Ectodermal cell (in vitro differentiated cells): ENCODE results near the gene MCTP2.

Source experiments
- H3K27ac ChIP-seq: 2 replicates; pipeline ENCODE4 v1.7.0; 2013; ENCODE audit warnings: mild to moderate bottlenecking, low read depth, low read length; ENCODE audit not compliant: insufficient read depth, poor library complexity, severe bottlenecking
- H3K27me3 ChIP-seq: 2 replicates; pipeline ENCODE4 v1.7.0; 2013; ENCODE audit warnings: mild to moderate bottlenecking, low read length; ENCODE audit not compliant: insufficient read depth, control insufficient read depth, poor library complexity, severe bottlenecking
- H3K36me3 ChIP-seq: one replicate; pipeline ENCODE4 v1.7.0; 2013; ENCODE audit warnings: low read length; ENCODE audit not compliant: control insufficient read depth, insufficient read depth
- H3K4me1 ChIP-seq: one replicate; pipeline ENCODE4 v1.7.0; 2013; ENCODE audit warnings: low read length; ENCODE audit not compliant: control insufficient read depth, insufficient read depth
- H3K4me3 ChIP-seq: 2 replicates; pipeline ENCODE4 v1.7.0; 2013; ENCODE audit warnings: low read depth, low read length, control low read depth; ENCODE audit not compliant: insufficient read depth
- H3K9me3 ChIP-seq: 2 replicates; pipeline ENCODE4 v1.7.0; 2013; ENCODE audit warnings: mild to moderate bottlenecking, low read length, moderate library complexity; ENCODE audit not compliant: control insufficient read depth
- WGBS, 2 experiments: methylation state at CpG; one replicate each; pipeline ENCODE4 v1.1.7; 2013; ENCODE audit warnings: missing lambda C conversion rate in 2 of 2; 5-methylcytosine and 5-hydroxymethylcytosine counted together

MCTP2 gene

GRCh38 chr15:94295275-94295674 is 63.9 kb downstream of the MCTP2 start:
- Histone ChIP-seq H3K27ac (no peak overlapping the region), H3K36me3 (no peaks in the 10 kb centered on the region)
- 95 to 98% methylated on average over 4 of the region's 4 CpGs for WGBS, 2 experiments

DNA sequence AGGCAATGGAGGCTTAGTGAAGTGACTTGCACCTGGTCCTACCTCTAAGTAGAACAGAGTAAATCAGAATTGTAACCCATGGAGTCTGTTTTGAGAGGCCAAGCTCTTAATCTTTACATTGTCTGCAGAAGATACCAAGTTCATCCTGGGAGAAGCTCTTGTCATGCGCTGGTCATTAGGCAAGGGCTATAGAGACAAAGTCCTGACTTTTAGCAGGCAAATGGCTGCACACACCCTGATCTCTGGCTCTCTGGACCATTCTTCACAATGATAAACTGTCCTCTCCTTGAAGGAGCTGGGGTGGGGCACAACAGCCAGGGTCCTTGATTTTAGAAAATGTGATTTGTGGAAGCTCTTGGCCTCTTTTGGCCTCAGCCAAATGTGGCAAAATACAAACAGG is 65.4 kb downstream of the MCTP2 start:
- Histone ChIP-seq H3K9me3 (no peaks in the 10 kb centered on the region), H3K36me3 (no peaks in the 10 kb centered on the region), H3K27me3 (no peaks in the 10 kb centered on the region), H3K4me1 (no peaks in the 10 kb centered on the region), H3K27ac (no peak overlapping the region), H3K4me3 (no peak overlapping the region)
- WGBS, 2 experiments = 88 to 99% methylated on average over 1 of the region's 1 CpG

More at GRCh38 chr15:94295275-94295674, 63.9 kb downstream of the MCTP2 start:
- Histone ChIP-seq H3K9me3 (no peaks in the 10 kb centered on the region), H3K27me3 (no peaks in the 10 kb centered on the region), H3K4me1 (no peaks in the 10 kb centered on the region), H3K4me3 (no peak overlapping the region)

- no peaks in the 10 kb centered on the region for H3K36me3 ChIP-seq
- no peak overlapping the region for H3K27ac ChIP-seq
- H3K4me1 ChIP-seq = no peaks in the 10 kb centered on the region
- no peak overlapping the region for H3K4me3 ChIP-seq
- 97 to 99% methylated on average over 6 of the region's 6 CpGs for WGBS, 2 experiments
- H3K9me3 ChIP-seq = no peaks in the 10 kb centered on the region
- H3K27me3 ChIP-seq = no peaks in the 10 kb centered on the region
These were observed 66.2 kb downstream of the MCTP2 start for GRCh38 chr15:94297558-94297957.

DNA sequence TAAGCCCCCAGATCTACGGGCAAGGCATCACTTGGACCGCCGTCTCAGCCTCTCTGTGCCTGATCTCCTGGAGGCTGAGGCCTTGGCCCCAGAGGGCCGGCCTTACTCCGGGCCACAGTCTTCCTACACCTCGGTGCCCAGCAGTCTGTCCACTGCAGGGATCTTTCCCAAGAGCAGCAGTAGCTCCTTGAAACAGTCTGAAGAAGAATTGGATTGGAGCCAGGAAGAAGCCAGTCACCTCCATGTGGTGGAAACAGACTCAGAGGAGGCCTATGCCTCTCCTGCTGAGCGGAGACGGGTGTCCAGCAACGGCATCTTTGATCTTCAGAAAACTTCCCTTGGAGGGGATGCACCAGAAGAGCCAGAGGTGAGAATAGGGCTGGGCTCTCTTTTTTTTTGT is 67.0 kb downstream of the MCTP2 start:
- H3K4me1 ChIP-seq = no peaks in the 10 kb centered on the region
- no peak overlapping the region for H3K27ac ChIP-seq
- H3K36me3 ChIP-seq = no peaks in the 10 kb centered on the region
- H3K27me3 ChIP-seq = no peaks in the 10 kb centered on the region
- 94 to 96% methylated on average over 9 of the region's 9 CpGs for WGBS, 2 experiments
- H3K9me3 ChIP-seq = no peaks in the 10 kb centered on the region
- no peak overlapping the region for H3K4me3 ChIP-seq

DNA sequence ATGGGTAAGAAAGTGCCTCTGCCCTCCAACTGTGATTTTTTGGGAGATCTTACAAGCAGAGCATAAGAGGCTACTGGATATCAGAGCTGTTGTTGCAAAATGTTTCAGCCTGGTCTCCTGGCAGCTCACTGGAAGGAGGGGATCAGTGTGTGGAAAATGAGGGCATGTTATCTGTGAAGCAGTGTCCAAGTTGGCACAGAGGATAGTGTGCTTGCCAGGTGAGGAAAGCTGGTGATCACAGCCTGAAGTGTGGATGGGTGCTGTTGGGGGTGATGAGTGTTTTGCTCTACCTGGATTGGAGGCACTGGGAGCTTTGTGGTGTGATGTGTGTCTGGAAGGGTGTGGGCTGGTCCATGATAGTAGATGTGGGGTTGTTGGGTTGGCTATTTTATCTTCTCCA is 69.3 kb downstream of the MCTP2 start:
- Histone ChIP-seq H3K9me3 (no peaks in the 10 kb centered on the region), H3K27ac (no peak overlapping the region), H3K4me3 (no peak overlapping the region), H3K36me3 (no peaks in the 10 kb centered on the region), H3K4me1 (no peaks in the 10 kb centered on the region), H3K27me3 (no peaks in the 10 kb centered on the region)

DNA sequence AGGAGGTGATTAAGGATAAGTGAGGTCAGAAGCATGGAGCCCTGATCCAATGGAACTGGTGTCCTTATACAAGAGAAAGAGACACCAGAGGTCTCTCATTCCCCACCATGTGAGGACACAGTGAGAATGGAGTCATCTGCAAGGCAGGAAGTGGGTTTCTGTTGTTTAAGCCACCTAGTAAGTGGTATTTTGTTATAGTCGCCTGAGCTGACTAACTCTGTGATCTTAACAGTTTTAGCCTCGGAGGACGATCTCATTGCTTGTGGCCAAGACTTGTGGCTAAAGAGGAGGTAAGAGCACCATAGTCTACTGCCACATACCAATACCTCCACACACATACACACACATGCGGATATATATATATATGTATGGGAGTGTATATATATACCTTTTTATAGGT is 73.8 kb downstream of the MCTP2 start:
- H3K27me3 ChIP-seq = no peaks in the 10 kb centered on the region
- no peaks in the 10 kb centered on the region for H3K4me1 ChIP-seq
- no peaks in the 10 kb centered on the region for H3K36me3 ChIP-seq
- H3K4me3 ChIP-seq = no peak overlapping the region
- H3K27ac ChIP-seq = no peak overlapping the region
- WGBS, 2 experiments = 87 to 100% methylated on average over 3 of the region's 4 CpGs
- no peaks in the 10 kb centered on the region for H3K9me3 ChIP-seq

- 93 to 94% methylated on average over 13 of the region's 13 CpGs for WGBS, 2 experiments
- Histone ChIP-seq H3K27ac (no peak overlapping the region), H3K4me3 (no peak overlapping the region), H3K27me3 (no peaks in the 10 kb centered on the region), H3K36me3 (no peaks in the 10 kb centered on the region), H3K9me3 (no peaks in the 10 kb centered on the region), H3K4me1 (no peaks in the 10 kb centered on the region)
These were observed 75.6 kb downstream of the MCTP2 start for GRCh38 chr15:94306700-94307650.

DNA sequence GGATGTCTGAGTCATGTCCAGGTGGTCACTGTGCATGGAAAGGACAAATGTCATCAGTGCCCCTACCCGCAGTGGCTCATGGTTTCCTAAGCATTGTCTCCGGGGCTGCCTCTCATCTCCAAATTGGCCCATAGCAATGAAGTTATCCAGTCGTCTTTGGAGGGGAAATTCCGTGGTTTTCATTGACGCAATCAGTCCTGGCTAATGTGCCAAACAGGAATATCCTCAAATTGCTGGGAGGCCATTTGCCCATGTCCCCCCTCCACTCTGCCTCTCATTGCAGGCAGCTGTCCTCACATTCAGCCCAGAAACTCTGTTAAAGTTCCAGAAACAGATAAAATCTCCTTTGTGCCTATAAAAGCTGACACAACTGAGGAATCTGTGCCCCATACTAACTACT is 81.6 kb downstream of the MCTP2 start:
- Histone ChIP-seq H3K27ac (no peak overlapping the region), H3K36me3 (no peaks in the 10 kb centered on the region), H3K4me1 (no peaks in the 10 kb centered on the region), H3K9me3 (no peaks in the 10 kb centered on the region), H3K27me3 (no peaks in the 10 kb centered on the region), H3K4me3 (no peak overlapping the region)
- WGBS, 2 experiments = 93 to 95% methylated on average over 5 of the region's 5 CpGs

DNA sequence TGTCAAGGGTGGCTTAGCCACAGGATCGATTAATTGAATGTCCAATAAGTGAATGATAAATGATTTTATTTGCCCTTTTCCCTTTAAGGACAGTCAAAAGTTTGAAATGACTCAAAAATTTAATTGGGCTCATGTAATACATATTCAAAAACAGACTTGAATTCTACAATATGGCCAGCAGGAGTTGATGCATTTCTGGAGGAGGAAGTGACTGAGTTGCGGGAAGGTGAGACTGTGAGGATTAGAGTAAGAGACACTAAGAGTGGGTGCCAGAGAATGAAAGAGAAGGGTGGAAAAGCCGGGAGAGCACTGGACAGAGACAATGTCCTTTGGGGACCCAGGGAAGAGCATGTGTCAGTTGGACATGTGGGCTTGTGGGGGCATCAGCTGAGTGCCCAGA is 83.3 kb downstream of the MCTP2 start:
- Histone ChIP-seq H3K4me1 (no peaks in the 10 kb centered on the region), H3K4me3 (no peak overlapping the region), H3K27ac (no peak overlapping the region), H3K27me3 (no peaks in the 10 kb centered on the region), H3K9me3 (no peaks in the 10 kb centered on the region), H3K36me3 (no peaks in the 10 kb centered on the region)
- 93 to 94% methylated on average over 3 of the region's 3 CpGs for WGBS, 2 experiments

DNA sequence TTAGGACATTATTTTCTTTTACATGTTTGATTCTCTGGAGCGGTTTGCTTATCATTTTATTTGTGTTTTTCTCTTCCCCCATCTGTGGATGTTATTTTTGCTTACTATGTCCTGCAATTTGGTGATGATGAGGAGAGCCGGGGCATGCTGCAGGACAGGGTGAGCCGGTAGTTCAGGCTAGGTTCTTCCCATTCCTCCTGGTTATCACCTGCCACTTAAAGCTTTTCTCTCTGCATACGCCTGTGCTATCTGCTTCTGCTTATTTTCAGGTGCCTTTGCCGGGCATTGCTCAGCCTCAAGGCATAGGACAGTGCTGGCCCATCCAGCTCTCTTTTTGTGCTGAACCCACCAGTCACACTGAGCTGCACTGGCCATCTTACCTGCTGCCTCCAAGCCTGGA is 85.8 kb downstream of the MCTP2 start:
- Histone ChIP-seq H3K9me3 (no peaks in the 10 kb centered on the region), H3K27ac (no peak overlapping the region), H3K36me3 (no peaks in the 10 kb centered on the region), H3K4me3 (no peak overlapping the region), H3K27me3 (no peaks in the 10 kb centered on the region), H3K4me1 (no peaks in the 10 kb centered on the region)
- 70 to 77% methylated on average over 4 to 5 of the region's 5 CpGs for WGBS, 2 experiments
